PC-3 (cell line): ENCODE measurements around the gene FOXK1. TPM values are rescaled to one million over a fixed set of nuclear protein-coding genes. Genes with fewer than 3 reads are reported as not detected.

ENCODE experiments used
- ATAC-seq: fragments of 200-7000 bp; cut with Tn5 transposase; 2 replicates; pipeline ENCODE4 v1.9.1; 2020; ENCODE audit warnings: mild to moderate bottlenecking, moderate library complexity
- BruUV-seq: library from RNA; stranded (reverse); fragments of 400-500 nt; replicated peaks from 2 replicates; lab custom pipeline; 2021; lab: Mats Ljungman, UMichigan
- CTCF ChIA-PET: fragments of 300-600 bp; sonication (Branson Sonifier 250); formaldehyde crosslinking; loops from one replicate; lab custom pipeline; 2022; ENCODE audit warnings: antibody characterized with exemption; lab: Charles Lee
- POLR2A ChIA-PET: fragments of 300-600 bp; sonication (Branson Sonifier 250); formaldehyde crosslinking; loops from one replicate; lab custom pipeline; 2022; ENCODE audit warnings: antibody characterized with exemption; ENCODE audit not compliant: unreplicated experiment; lab: Charles Lee
- DNase-seq: peaks from one replicate; pipeline ENCODE4 v3.0.0-alpha.2; 2015
- H2AFZ ChIP-seq: fragments of 300-600 bp; sonication (generic); 2 replicates; pipeline ENCODE4 v1.6.0; 2016; ENCODE audit warnings: antibody characterized with exemption, low read length
- H3F3A ChIP-seq: fragments of 300-600 bp; sonication (generic); one replicate; pipeline ENCODE4 v1.6.0; 2017; ENCODE audit warnings: antibody characterized with exemption, low read length, control low read depth, mild to moderate bottlenecking; ENCODE audit not compliant: unreplicated experiment
- H3K27ac ChIP-seq: fragments of 300-600 bp; sonication (generic); 2 replicates; pipeline ENCODE4 v1.5.1; 2016; ENCODE audit warnings: mild to moderate bottlenecking, low read length
- H3K27me3 ChIP-seq: fragments of 300-600 bp; sonication (generic); 2 replicates; pipeline ENCODE4 v1.6.1; 2016; ENCODE audit warnings: low read length, mixed read lengths
- H3K36me3 ChIP-seq: fragments of 300-600 bp; sonication (generic); 2 replicates; pipeline ENCODE4 v1.6.1; 2016; ENCODE audit warnings: low read depth, mixed run types, low read length, mixed read lengths
- H3K4me1 ChIP-seq: fragments of 300-600 bp; sonication (generic); 2 replicates; pipeline ENCODE4 v1.5.1; 2016; ENCODE audit warnings: low read length; ENCODE audit not compliant: insufficient read depth
- H3K4me2 ChIP-seq: fragments of 300-600 bp; sonication (generic); 2 replicates; pipeline ENCODE4 v1.6.0; 2016; ENCODE audit warnings: low read length
- H3K4me3 ChIP-seq: fragments of 300-600 bp; sonication (generic); 2 replicates; pipeline ENCODE4 v1.5.1; 2016; ENCODE audit warnings: mild to moderate bottlenecking, low read length, mixed read lengths
- H3K79me2 ChIP-seq: fragments of 300-600 bp; sonication (generic); 2 replicates; pipeline ENCODE4 v1.6.1; 2017; ENCODE audit warnings: low read length, mixed read lengths
- H3K9ac ChIP-seq: fragments of 300-600 bp; sonication (generic); 2 replicates; pipeline ENCODE4 v1.6.0; 2016; ENCODE audit warnings: mild to moderate bottlenecking, low read length
- H3K9me2 ChIP-seq: fragments of 300-600 bp; sonication (generic); replicated peaks from 2 replicates; pipeline ENCODE4 v1.6.1; 2016; ENCODE audit warnings: mixed run types, low read length, mixed read lengths
- H3K9me3 ChIP-seq: fragments of 300-600 bp; sonication (generic); 2 replicates; pipeline ENCODE4 v1.6.1; 2016; ENCODE audit warnings: low read length, mixed read lengths
- H4K20me1 ChIP-seq: fragments of 300-600 bp; sonication (generic); 2 replicates; pipeline ENCODE4 v1.6.1; 2016; ENCODE audit warnings: low read length, mixed read lengths
- EZH2 ChIP-seq: fragments of 300-600 bp; sonication (generic); IDR thresholded peaks from one replicate; pipeline ENCODE4 v1.6.1; 2017; ENCODE audit warnings: antibody characterized with exemption, mild to moderate bottlenecking, low read length; ENCODE audit not compliant: unreplicated experiment
- EZH2phosphoT487 ChIP-seq: fragments of 300-600 bp; sonication (generic); IDR thresholded peaks from 2 replicates; pipeline ENCODE4 v1.6.1; 2018; ENCODE audit warnings: mild to moderate bottlenecking, antibody characterized with exemption, low read length, borderline replicate concordance
- intact Hi-C: fragments of 100-400 bp; cut with micrococcal nuclease; formaldehyde crosslinking; loops from 2 replicates; pipeline ENCODE4 v1.9.0; 2023
- total RNA-seq: library from RNA; depleted of rRNA; stranded (reverse); fragments of >200 nt; gene quantifications from 2 replicates; pipeline ENCODE4 v1.2.3, GENCODE V29; 2014
- TF ChIP-seq, protein P1 (sequence below): fragments of 300-600 bp; sonication (generic); conservative IDR thresholded peaks from 2 replicates; pipeline ENCODE4 v1.5.1; 2017; ENCODE audit warnings: antibody characterized with exemption, low read depth, mild to moderate bottlenecking, low read length

The FOXK1 gene
- total RNA-seq, 1 experiment from 2014 or later = 13.2 TPM

DNA sequence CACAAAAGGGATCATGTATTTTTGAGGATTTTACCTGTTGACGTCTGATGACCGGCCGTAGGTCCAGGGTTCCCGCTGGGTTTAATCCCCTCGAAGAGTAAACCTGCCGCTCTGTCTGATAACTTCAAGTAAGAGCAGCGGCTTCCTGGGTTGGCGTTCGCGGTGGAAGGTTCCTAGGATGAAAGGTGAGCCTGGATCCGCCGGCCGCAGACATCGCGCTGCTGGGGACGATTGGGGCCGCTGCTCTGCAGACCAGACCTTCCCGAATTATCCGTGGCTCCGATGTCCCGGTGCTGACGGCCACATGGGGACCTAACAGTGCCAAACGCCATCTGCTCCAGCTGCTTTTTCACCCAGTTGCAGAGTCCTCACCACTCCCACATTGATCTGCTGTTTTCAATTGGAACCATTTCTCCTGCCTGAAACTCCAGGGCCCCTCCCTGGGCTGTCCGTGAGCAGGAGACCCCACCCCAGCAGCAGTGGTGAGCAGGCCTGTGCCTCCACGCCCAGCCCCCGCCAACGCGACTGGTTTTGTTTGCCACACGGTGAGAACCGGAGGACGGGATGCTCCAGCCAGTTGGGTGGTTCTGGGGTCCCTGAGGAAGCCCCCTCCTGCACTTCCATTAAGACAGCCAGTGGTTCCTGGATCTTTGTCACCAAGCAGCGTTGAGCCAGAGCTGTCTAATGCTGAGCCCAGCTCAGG is 81.1 kb downstream of the FOXK1 start:
- H3K36me3 ChIP-seq = peaks cover 7% of the 10 kb centered on the region; the same call in 1 of the 2 replicates
- H3K79me2 ChIP-seq = no peaks in the 10 kb centered on the region
- no peaks in the 10 kb centered on the region for H3F3A ChIP-seq
- no peaks in the 10 kb centered on the region for H3K9me2 ChIP-seq
- ChIA-PET POLR2A (no interaction called here), CTCF (no interaction called here)
- no peak overlapping the region for H3K4me3 ChIP-seq
- ATAC-seq = no peak
- BruUV-seq = no TSS peak
- H3K4me1 ChIP-seq = no peaks in the 10 kb centered on the region
- H3K4me2 ChIP-seq = no peak overlapping the region
- intact Hi-C loops = no loop called here
- no peaks in the 10 kb centered on the region for H4K20me1 ChIP-seq
- H3K9me3 ChIP-seq = no peaks in the 10 kb centered on the region
- no peak overlapping the region for H3K27ac ChIP-seq
- no peaks in the 10 kb centered on the region for H3K27me3 ChIP-seq
- TF ChIP-seq EZH2phosphoT487 = no peak
- no peak for TF ChIP-seq EZH2
- no peak for DNase-seq
- H2AFZ ChIP-seq = no peak overlapping the region
- no peak overlapping the region for H3K9ac ChIP-seq

DNA sequence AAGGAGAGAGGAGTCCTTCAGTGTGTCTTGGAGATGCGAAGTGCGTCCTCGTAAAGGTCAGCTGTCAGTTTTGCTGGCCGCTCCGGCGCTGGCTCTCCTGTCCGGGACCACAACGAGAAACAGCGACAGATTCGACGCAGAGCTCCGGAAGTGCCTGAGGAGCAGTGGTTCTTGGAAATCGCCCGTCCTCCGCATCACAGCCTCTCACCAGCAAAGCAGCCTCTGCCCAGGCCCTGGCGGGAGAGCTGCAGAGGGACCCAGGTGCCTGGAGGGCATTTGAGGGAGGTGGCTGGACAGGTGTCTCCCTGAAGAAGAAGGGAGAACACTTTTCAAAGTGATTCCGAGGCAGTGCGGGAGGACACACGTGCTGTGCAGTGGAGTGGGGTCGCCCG is 81.7 kb downstream of the FOXK1 start:
- Histone ChIP-seq H3K27ac (no peak overlapping the region), H3K27me3 (no peaks in the 10 kb centered on the region), H3K9me2 (no peaks in the 10 kb centered on the region), H3K4me2 (no peak overlapping the region), H3K79me2 (no peaks in the 10 kb centered on the region), H2AFZ (no peak overlapping the region), H3K4me1 (no peaks in the 10 kb centered on the region), H3K9me3 (no peaks in the 10 kb centered on the region), H3K36me3 (peaks cover 7% of the 10 kb centered on the region; the same call in 1 of the 2 replicates), H3K4me3 (no peak overlapping the region), H4K20me1 (no peaks in the 10 kb centered on the region), H3F3A (no peaks in the 10 kb centered on the region), H3K9ac (no peak overlapping the region)
- DNase-seq = no peak
- intact Hi-C loops = no loop called here
- no TSS peak for BruUV-seq
- no peak for ATAC-seq
- ChIA-PET POLR2A (no interaction called here), CTCF (no interaction called here)
- TF ChIP-seq, protein P1, sequence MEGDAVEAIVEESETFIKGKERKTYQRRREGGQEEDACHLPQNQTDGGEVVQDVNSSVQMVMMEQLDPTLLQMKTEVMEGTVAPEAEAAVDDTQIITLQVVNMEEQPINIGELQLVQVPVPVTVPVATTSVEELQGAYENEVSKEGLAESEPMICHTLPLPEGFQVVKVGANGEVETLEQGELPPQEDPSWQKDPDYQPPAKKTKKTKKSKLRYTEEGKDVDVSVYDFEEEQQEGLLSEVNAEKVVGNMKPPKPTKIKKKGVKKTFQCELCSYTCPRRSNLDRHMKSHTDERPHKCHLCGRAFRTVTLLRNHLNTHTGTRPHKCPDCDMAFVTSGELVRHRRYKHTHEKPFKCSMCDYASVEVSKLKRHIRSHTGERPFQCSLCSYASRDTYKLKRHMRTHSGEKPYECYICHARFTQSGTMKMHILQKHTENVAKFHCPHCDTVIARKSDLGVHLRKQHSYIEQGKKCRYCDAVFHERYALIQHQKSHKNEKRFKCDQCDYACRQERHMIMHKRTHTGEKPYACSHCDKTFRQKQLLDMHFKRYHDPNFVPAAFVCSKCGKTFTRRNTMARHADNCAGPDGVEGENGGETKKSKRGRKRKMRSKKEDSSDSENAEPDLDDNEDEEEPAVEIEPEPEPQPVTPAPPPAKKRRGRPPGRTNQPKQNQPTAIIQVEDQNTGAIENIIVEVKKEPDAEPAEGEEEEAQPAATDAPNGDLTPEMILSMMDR = no peak
- no peak for TF ChIP-seq EZH2
- TF ChIP-seq EZH2phosphoT487 = no peak

DNA sequence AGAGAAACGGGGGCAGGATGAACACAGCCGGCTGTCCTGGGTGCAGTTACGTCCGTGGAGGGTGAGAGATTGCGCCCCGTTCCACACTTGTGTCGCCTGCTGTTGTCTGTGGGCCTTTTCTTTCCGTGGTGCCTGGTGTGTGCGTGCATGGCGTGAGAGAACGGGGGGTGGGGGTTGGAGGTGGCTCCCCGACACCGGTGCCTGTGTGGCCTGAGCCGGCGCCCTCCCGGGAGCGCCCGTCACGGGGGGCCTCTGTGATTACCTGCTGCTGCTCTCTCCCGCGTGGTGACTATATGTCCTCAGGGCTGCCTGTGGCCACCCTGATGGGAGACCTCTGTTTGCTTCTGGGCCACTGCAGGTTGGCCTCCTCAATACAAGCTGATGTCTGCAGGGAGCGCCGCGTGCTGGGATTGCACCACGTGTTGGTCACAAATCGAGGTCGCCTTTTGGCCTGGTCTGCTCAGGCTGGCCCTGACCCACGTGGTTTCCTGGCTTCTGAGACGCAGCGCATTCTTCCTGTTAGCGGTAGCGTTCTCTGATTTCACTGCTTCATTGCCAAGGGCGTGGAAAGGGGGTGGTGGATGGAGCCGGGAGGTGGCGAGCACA is 82.4 kb downstream of the FOXK1 start:
- H3K27ac ChIP-seq = no peak overlapping the region
- H3K4me3 ChIP-seq = no peak overlapping the region
- no peak overlapping the region for H3K4me2 ChIP-seq
- BruUV-seq = TSS peak; percentile 1
- POLR2A ChIA-PET = interaction anchor here (0.6 kb wide), 1 partner anchor 76 kb away, joined by 3 read pairs; no protein-coding TSS in a partner anchor
- TF ChIP-seq EZH2 (no peak), EZH2phosphoT487 (no peak)
- TF ChIP-seq, protein P1 = no peak
- H3K27me3 ChIP-seq = no peaks in the 10 kb centered on the region
- no peaks in the 10 kb centered on the region for H3K9me2 ChIP-seq
- no peaks in the 10 kb centered on the region for H3F3A ChIP-seq
- no peaks in the 10 kb centered on the region for H3K9me3 ChIP-seq
- peaks cover 7% of the 10 kb centered on the region; the same call in 1 of the 2 replicates for H3K36me3 ChIP-seq
- CTCF ChIA-PET = no interaction called here
- DNase-seq (no peak), ATAC-seq (no peak)
- H3K79me2 ChIP-seq = no peaks in the 10 kb centered on the region
- H4K20me1 ChIP-seq = no peaks in the 10 kb centered on the region
- H2AFZ ChIP-seq = no peak overlapping the region
- intact Hi-C loops = no loop called here
- H3K4me1 ChIP-seq = no peaks in the 10 kb centered on the region
- H3K9ac ChIP-seq = no peak overlapping the region
